ENCODE results near the gene OGFR.
"Not testable (repeated sequence)": the region's sequence is repeated elsewhere in the genome, so short reads cannot be mapped to it uniquely, and the experiment has no call there.

The OGFR gene

GRCh38 chr20:62839816-62840215 lies 35.2 kb downstream of the OGFR start:
- DNase-seq (ENCODE audit: low read depth in 2 of 2): no peak

- no peak for DNase-seq (ENCODE audit: low read depth in 2 of 2)
These were observed 35.9 kb downstream of the OGFR start for GRCh38 chr20:62840244-62841197.

- DNase-seq (ENCODE audit: low read depth in 2 of 2): no peak
These were observed 37.1 kb downstream of the OGFR start for GRCh38 chr20:62841705-62842212.

GRCh38 chr20:62843656-62844055 lies 39.0 kb downstream of the OGFR start:
- no peak for DNase-seq (ENCODE audit: low read depth in 2 of 2)

GRCh38 chr20:62844182-62844581 lies 39.5 kb downstream of the OGFR start:
- DNase-seq (ENCODE audit: low read depth in 2 of 2): no peak

GRCh38 chr20:62845416-62846160 lies 41.0 kb downstream of the OGFR start:
- no peak for DNase-seq (ENCODE audit: low read depth in 2 of 2)

GRCh38 chr20:62846166-62846890 lies 41.7 kb downstream of the OGFR start:
- no peak for DNase-seq (ENCODE audit: low read depth in 2 of 2)

- not testable (repeated sequence) for DNase-seq (ENCODE audit: low read depth in 2 of 2)
These were observed 44.3 kb downstream of the OGFR start for GRCh38 chr20:62848917-62849316.

GRCh38 chr20:62849431-62849830 lies 44.8 kb downstream of the OGFR start:
- DNase-seq (ENCODE audit: low read depth in 2 of 2): no peak

- DNase-seq (ENCODE audit: low read depth in 2 of 2): no peak
These were observed 45.8 kb downstream of the OGFR start for GRCh38 chr20:62850333-62850974.

- DNase-seq (ENCODE audit: low read depth in 2 of 2): no peak
These were observed 47.6 kb downstream of the OGFR start for GRCh38 chr20:62852196-62852595.

GRCh38 chr20:62852841-62853240 lies 48.2 kb downstream of the OGFR start:
- no peak for DNase-seq (ENCODE audit: low read depth in 2 of 2)

- DNase-seq (ENCODE audit: low read depth in 2 of 2): not testable (repeated sequence)
These were observed 48.7 kb downstream of the OGFR start for GRCh38 chr20:62853304-62853703.

GRCh38 chr20:62854121-62854520 lies 49.5 kb downstream of the OGFR start:
- DNase-seq (ENCODE audit: low read depth in 2 of 2): no peak

GRCh38 chr20:62855120-62855519 lies 50.5 kb downstream of the OGFR start:
- no peak for DNase-seq (ENCODE audit: low read depth in 2 of 2)

GRCh38 chr20:62856931-62857619 lies 52.4 kb downstream of the OGFR start:
- no peak for DNase-seq (ENCODE audit: low read depth in 2 of 2)

GRCh38 chr20:62858058-62858830 lies 53.6 kb downstream of the OGFR start:
- no peak for DNase-seq (ENCODE audit: low read depth in 2 of 2)

GRCh38 chr20:62859721-62860120 lies 55.1 kb downstream of the OGFR start:
- no peak for DNase-seq (ENCODE audit: low read depth in 2 of 2)

GRCh38 chr20:62860391-62860923 lies 55.8 kb downstream of the OGFR start:
- DNase-seq (ENCODE audit: low read depth in 2 of 2): no peak
